OCI-LY7 (cell line): ENCODE data around the gene ENO1.

Experiments used
- CTCF ChIP-seq: fragments of 200-600 bp; sonication (generic); conservative IDR thresholded peaks from 2 replicates; pipeline ENCODE4 v1.5.1; 2014; ENCODE audit warnings: mild to moderate bottlenecking, antibody characterized with exemption, low read length, moderate library complexity, mixed read lengths
- EZH2phosphoT487 ChIP-seq: fragments of 200-600 bp; sonication (generic); IDR thresholded peaks from 2 replicates; pipeline ENCODE4 v1.6.1; 2018; ENCODE audit warnings: low read depth, borderline replicate concordance, mild to moderate bottlenecking, mixed run types, antibody characterized with exemption, low read length, moderate library complexity, mixed read lengths

GRCh38 chr1:8844501-8845006 is 33.9 kb downstream of the ENO1 start:
- no peak for TF ChIP-seq CTCF
- TF ChIP-seq EZH2phosphoT487, result no peak
